Body of pancreas (tissue), 4 donors: ENCODE data around the gene SCGN.

Experiments used
- CTCF ChIP-seq, 7 experiments: fragments of 450-650 bp in 4 of 7; fragments of 200-600 bp in 3 of 7; sonication (generic) in 3 of 7; IDR thresholded peaks; one replicate each; pipeline ENCODE4 v1.5.1; 2016 to 2019; ENCODE audit warnings: antibody characterized with exemption in 7 of 7
- POLR2A ChIP-seq, 3 donors: fragments of 450-650 bp; IDR thresholded peaks; one replicate each; pipeline ENCODE4 v1.6.1; 2016; ENCODE audit warnings: antibody characterized with exemption in 3 of 3, mild to moderate bottlenecking in 2 of 3

GRCh38 chr6:25640891-25641290 lies 11.1 kb upstream of the SCGN start:
- no peak for TF ChIP-seq CTCF (IDR thresholded peaks at IDR 0.05)
- no peak for TF ChIP-seq POLR2A (IDR thresholded peaks at IDR 0.05)
